ENCODE results near the gene TMEM18. TPM values are rescaled to one million over a fixed set of nuclear protein-coding genes. Genes with fewer than 3 reads are reported as not detected.

Gene TMEM18
- total and polyA plus RNA-seq, 2 of the 4 experiments (the other 2 are of a cell fraction) = 15.2 to 30.2 TPM

GRCh38 chr2:690799-691198 lies 13.6 kb upstream of the TMEM18 start:
- H2BK15ac ChIP-seq (ENCODE audit: low read depth, low read length) = no peak overlapping the region
- H4K8ac ChIP-seq (ENCODE audit: low read depth in 2 of 2, low read length in 2 of 2) = no peak overlapping the region
- H3K4me2 ChIP-seq (ENCODE audit: low read depth, low read length) = no peak overlapping the region
- no peak overlapping the region for H3K9ac ChIP-seq (ENCODE audit: low read depth, low read length)
- no peak overlapping the region for H3K4ac ChIP-seq (ENCODE audit: low read depth, low read length)
- no CpG with 5 or more reads among the region's 10 CpGs for WGBS, 2 experiments (ENCODE audit: extremely low coverage in 2 of 2, insufficient read length in 1 of 2)
- CTCF ChIA-PET = no interaction called here
- H3K36me3 ChIP-seq (ENCODE audit: control insufficient read depth, insufficient read depth, low read length) = no peaks in the 10 kb centered on the region
- H3K18ac ChIP-seq (ENCODE audit: low read depth, low read length) = no peak overlapping the region
- no peak overlapping the region for H2BK5ac ChIP-seq (ENCODE audit: low read depth, low read length, poor library complexity, severe bottlenecking)
- H3K23ac ChIP-seq (ENCODE audit: low read depth, low read length) = no peak overlapping the region
- dilution Hi-C loops (cut with HindIII; ENCODE audit: low sequenced_read_pairs, unreplicated experiment) = no loop called here
- no peak overlapping the region for H3K14ac ChIP-seq (replicated peaks; ENCODE audit: low read depth, low read length)
- no peak overlapping the region for H4K91ac ChIP-seq (ENCODE audit: insufficient read depth, low read depth, low read length)
- intact Hi-C loops (cut with micrococcal nuclease) = loop anchor here (10.0 kb wide), 1 partner anchor 364 kb away; no protein-coding TSS in a partner anchor
- peaks cover 5% of the 10 kb centered on the region for H3K4me1 ChIP-seq (ENCODE audit: control insufficient read depth, insufficient read depth, low read length)
- no peak overlapping the region for H3K27ac ChIP-seq (ENCODE audit: insufficient read depth, low read length)
- no peak overlapping the region for H2BK20ac ChIP-seq (ENCODE audit: low read depth, low read length)
- H4K5ac ChIP-seq (ENCODE audit: low read depth, low read length) = no peak overlapping the region
- no peak overlapping the region for H3K56ac ChIP-seq (ENCODE audit: extremely low read depth, insufficient read depth, low read length)
- H3K9me3 ChIP-seq (ENCODE audit: control insufficient read depth, insufficient read depth, low read length) = peaks cover 2% of the 10 kb centered on the region; the same call in 1 of the 2 replicates
- TF ChIP-seq POLR2A (IDR thresholded peaks at IDR 0.05; ENCODE audit: low read depth, low read length) (no peak), FOS (IDR thresholded peaks at IDR 0.05; ENCODE audit: low read depth, low read length) (no peak), CEBPB (IDR thresholded peaks at IDR 0.05; ENCODE audit: low read depth, low read length) (no peak), SMC3 (IDR thresholded peaks at IDR 0.05; ENCODE audit: low read depth, low read length) (no peak), CHD1 (IDR thresholded peaks at IDR 0.05; ENCODE audit: low read depth, low read length) (no peak), RCOR1 (IDR thresholded peaks at IDR 0.05; ENCODE audit: insufficient replicate concordance, low read length) (no peak), NFE2L2 (IDR thresholded peaks at IDR 0.05; ENCODE audit: low read depth, low read length) (no peak), MAZ (IDR thresholded peaks at IDR 0.05; ENCODE audit: borderline replicate concordance, low read depth, low read length) (no peak), MAFK (IDR thresholded peaks at IDR 0.05; ENCODE audit: low read depth, low read length) (no peak), RFX5 (IDR thresholded peaks at IDR 0.05; ENCODE audit: low read depth, low read length) (no peak)
- TF ChIP-seq, protein P1, sequence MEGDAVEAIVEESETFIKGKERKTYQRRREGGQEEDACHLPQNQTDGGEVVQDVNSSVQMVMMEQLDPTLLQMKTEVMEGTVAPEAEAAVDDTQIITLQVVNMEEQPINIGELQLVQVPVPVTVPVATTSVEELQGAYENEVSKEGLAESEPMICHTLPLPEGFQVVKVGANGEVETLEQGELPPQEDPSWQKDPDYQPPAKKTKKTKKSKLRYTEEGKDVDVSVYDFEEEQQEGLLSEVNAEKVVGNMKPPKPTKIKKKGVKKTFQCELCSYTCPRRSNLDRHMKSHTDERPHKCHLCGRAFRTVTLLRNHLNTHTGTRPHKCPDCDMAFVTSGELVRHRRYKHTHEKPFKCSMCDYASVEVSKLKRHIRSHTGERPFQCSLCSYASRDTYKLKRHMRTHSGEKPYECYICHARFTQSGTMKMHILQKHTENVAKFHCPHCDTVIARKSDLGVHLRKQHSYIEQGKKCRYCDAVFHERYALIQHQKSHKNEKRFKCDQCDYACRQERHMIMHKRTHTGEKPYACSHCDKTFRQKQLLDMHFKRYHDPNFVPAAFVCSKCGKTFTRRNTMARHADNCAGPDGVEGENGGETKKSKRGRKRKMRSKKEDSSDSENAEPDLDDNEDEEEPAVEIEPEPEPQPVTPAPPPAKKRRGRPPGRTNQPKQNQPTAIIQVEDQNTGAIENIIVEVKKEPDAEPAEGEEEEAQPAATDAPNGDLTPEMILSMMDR (conservative IDR thresholded peaks at IDR 0.05; ENCODE audit: low read depth, low read length) = no peak
- TF ChIP-seq, protein P2, sequence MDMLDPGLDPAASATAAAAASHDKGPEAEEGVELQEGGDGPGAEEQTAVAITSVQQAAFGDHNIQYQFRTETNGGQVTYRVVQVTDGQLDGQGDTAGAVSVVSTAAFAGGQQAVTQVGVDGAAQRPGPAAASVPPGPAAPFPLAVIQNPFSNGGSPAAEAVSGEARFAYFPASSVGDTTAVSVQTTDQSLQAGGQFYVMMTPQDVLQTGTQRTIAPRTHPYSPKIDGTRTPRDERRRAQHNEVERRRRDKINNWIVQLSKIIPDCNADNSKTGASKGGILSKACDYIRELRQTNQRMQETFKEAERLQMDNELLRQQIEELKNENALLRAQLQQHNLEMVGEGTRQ (IDR thresholded peaks at IDR 0.05; ENCODE audit: low read depth, low read length) = no peak
- TF ChIP-seq, protein P3, sequence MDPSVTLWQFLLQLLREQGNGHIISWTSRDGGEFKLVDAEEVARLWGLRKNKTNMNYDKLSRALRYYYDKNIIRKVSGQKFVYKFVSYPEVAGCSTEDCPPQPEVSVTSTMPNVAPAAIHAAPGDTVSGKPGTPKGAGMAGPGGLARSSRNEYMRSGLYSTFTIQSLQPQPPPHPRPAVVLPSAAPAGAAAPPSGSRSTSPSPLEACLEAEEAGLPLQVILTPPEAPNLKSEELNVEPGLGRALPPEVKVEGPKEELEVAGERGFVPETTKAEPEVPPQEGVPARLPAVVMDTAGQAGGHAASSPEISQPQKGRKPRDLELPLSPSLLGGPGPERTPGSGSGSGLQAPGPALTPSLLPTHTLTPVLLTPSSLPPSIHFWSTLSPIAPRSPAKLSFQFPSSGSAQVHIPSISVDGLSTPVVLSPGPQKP (IDR thresholded peaks at IDR 0.05; ENCODE audit: borderline replicate concordance, low read depth, low read length) = no peak
- ATAC-seq (ENCODE audit: low read depth) = no peak
- H2BK120ac ChIP-seq (ENCODE audit: low read depth, low read length) = no peak overlapping the region
- H3K27me3 ChIP-seq (ENCODE audit: control insufficient read depth, insufficient read depth, low read length) = no peaks in the 10 kb centered on the region
- no peak overlapping the region for H3K4me3 ChIP-seq (ENCODE audit: insufficient read depth, low read depth, low read length)
- H2AFZ ChIP-seq (replicated peaks; ENCODE audit: low read length, poor library complexity) = no peak overlapping the region
- no peaks in the 10 kb centered on the region for H4K20me1 ChIP-seq (ENCODE audit: insufficient read depth, low read length)
- H3K79me1 ChIP-seq (ENCODE audit: low read depth in 1 of 2, low read length in 2 of 2) = no peaks in the 10 kb centered on the region
- H2AK5ac ChIP-seq (ENCODE audit: low read depth, low read length) = no peak overlapping the region
- no peaks in the 10 kb centered on the region for H3K9me1 ChIP-seq (ENCODE audit: insufficient read depth, low read length)
- in situ Hi-C loops (cut with MboI; ENCODE audit: low sequenced_read_pairs) = no loop called here
- no peak overlapping the region for H2AK9ac ChIP-seq (replicated peaks; ENCODE audit: low read depth, low read length, poor library complexity)
- POLR2A ChIA-PET (ENCODE audit: unreplicated experiment) = no interaction called here
- DNase-seq = no peak
- no TSS peak for BruUV-seq (replicated peaks)

All from IMR-90 (cell line).